ENCODE measurements around the gene CUX1. TPM values are rescaled to one million over a fixed set of nuclear protein-coding genes. Genes with fewer than 3 reads are reported as not detected.

Gene CUX1
- total RNA-seq, 1 experiment from 2014 or later = 64.3 TPM

- no peak for TF ChIP-seq E2F1 (CRISPR knock-in tag; IDR thresholded peaks at IDR 0.05)
- no peak for TF ChIP-seq FOXJ3 (CRISPR knock-in tag; IDR thresholded peaks at IDR 0.05; ENCODE audit: borderline replicate concordance)
- no peak for TF ChIP-seq ZNF281 (CRISPR knock-in tag; IDR thresholded peaks at IDR 0.05)
- TF ChIP-seq STAT6 (CRISPR knock-in tag; conservative IDR thresholded peaks at IDR 0.05; ENCODE audit: low read depth) = no peak
- no peak for TF ChIP-seq GRHL2 (CRISPR knock-in tag; IDR thresholded peaks at IDR 0.05; ENCODE audit: insufficient replicate concordance, severe bottlenecking)
- TF ChIP-seq ZNF423 (CRISPR knock-in tag; IDR thresholded peaks at IDR 0.05) = no peak
- no peak for TF ChIP-seq TCF7 (CRISPR knock-in tag; IDR thresholded peaks at IDR 0.05; ENCODE audit: low read depth)
- no peak for TF ChIP-seq TEAD1 (CRISPR knock-in tag; IDR thresholded peaks at IDR 0.05)
- no peak for TF ChIP-seq CTCF (IDR thresholded peaks at IDR 0.05)
- no peak for TF ChIP-seq E2F5 (CRISPR knock-in tag; IDR thresholded peaks at IDR 0.05)
These were observed 393.4 kb downstream of the CUX1 start (continued) for GRCh38 chr7:102210787-102211186.

- Mint-ChIP-seq H3K36me3 (peaks cover 41% of the 10 kb centered on the region), H3K4me1 (no peaks in the 10 kb centered on the region), H3K27ac (no peak overlapping the region), H3K9me3 (no peaks in the 10 kb centered on the region), H3K27me3 (ENCODE audit: low read depth) (no peaks in the 10 kb centered on the region), H3K4me3 (no peak overlapping the region)
- ATAC-seq = no peak
- no peak for DNase-seq (ENCODE audit: low spot score)
- ChIA-PET CTCF (no interaction called here), POLR2A (interaction anchor here (0.6 kb wide), 1 partner anchor 60 kb away, joined by 3 read pairs; no protein-coding TSS in a partner anchor)
- TF ChIP-seq ATF2 (CRISPR knock-in tag; IDR thresholded peaks at IDR 0.05; ENCODE audit: borderline replicate concordance, low read depth) (no peak), ZNF281 (CRISPR knock-in tag; IDR thresholded peaks at IDR 0.05) (no peak), SP1 (CRISPR knock-in tag; conservative IDR thresholded peaks at IDR 0.05) (no peak), ZNF232 (CRISPR knock-in tag; IDR thresholded peaks at IDR 0.05) (no peak), MAX (CRISPR knock-in tag; IDR thresholded peaks at IDR 0.05) (no peak), TEAD1 (CRISPR knock-in tag; IDR thresholded peaks at IDR 0.05) (no peak), ZNF425 (CRISPR knock-in tag; conservative IDR thresholded peaks at IDR 0.05) (no peak), GTF2I (CRISPR knock-in tag; conservative IDR thresholded peaks at IDR 0.05) (no peak), FOXK1 (CRISPR knock-in tag; IDR thresholded peaks at IDR 0.05) (no peak)
These were observed 394.4 kb downstream of the CUX1 start for GRCh38 chr7:102211590-102212550.
